Thyroid gland (tissue), 4 donors: ENCODE results near the gene MRPS24. TPM values are rescaled to one million over a fixed set of nuclear protein-coding genes. Genes with fewer than 3 reads are reported as not detected.

Source experiments
- DNase-seq, 2 donors: peaks; one replicate each; pipeline ENCODE4 v3.0.0-alpha.2; 2019
- H3K27ac ChIP-seq, 3 donors: fragments of 200-600 bp; sonication (generic); 1 replicate in 2 of 3; 2 replicates in 1 of 3; pipeline ENCODE4 v1.5.1; 2016 to 2019; ENCODE audit warnings: mild to moderate bottlenecking in 1 of 3, moderate library complexity in 1 of 3
- H3K27me3 ChIP-seq: fragments of 200-600 bp; sonication (generic); one replicate; pipeline ENCODE4 v1.5.1; 2019
- H3K36me3 ChIP-seq, 2 donors: fragments of 200-600 bp; sonication (generic); one replicate each; pipeline ENCODE4 v1.5.1; 2016 to 2019
- H3K4me1 ChIP-seq, 2 donors: fragments of 200-600 bp; sonication (generic); one replicate each; pipeline ENCODE4 v1.5.1; 2017 to 2019
- H3K4me3 ChIP-seq, 3 donors: fragments of 200-600 bp; sonication (generic); replicated peaks in 1 of 3; 1 replicate in 2 of 3; 2 replicates in 1 of 3; pipeline ENCODE4 v1.5.1; 2016; ENCODE audit warnings: mild to moderate bottlenecking in 1 of 3
- H3K9me3 ChIP-seq: fragments of 200-600 bp; sonication (generic); one replicate; pipeline ENCODE4 v1.5.1; 2017
- CTCF ChIP-seq, 6 experiments: fragments of 200-600 bp in 3 of 6; fragments of 450-650 bp in 3 of 6; sonication (generic) in 3 of 6; IDR thresholded peaks; one replicate each; pipeline ENCODE4 v1.5.1; 2016 to 2019; ENCODE audit warnings: antibody characterized with exemption in 6 of 6, mild to moderate bottlenecking in 2 of 6, inconsistent platforms in 1 of 6, moderate library complexity in 1 of 6
- POLR2A ChIP-seq, 2 donors: fragments of 450-650 bp; IDR thresholded peaks; one replicate each; pipeline ENCODE4 v1.6.1; 2017; ENCODE audit warnings: antibody characterized with exemption in 2 of 2, mild to moderate bottlenecking in 2 of 2, moderate library complexity in 1 of 2
- WGBS, 2 donors: methylation state at CpG; one replicate each; pipeline ENCODE4 v1.1.5; 2017; 5-methylcytosine and 5-hydroxymethylcytosine counted together
- intact Hi-C: fragments of 100-400 bp; cut with DNase I; formaldehyde crosslinking; loops from one replicate; pipeline ENCODE4 v1.15.1; 2023
- total RNA-seq, 4 donors: library from RNA; depleted of rRNA; stranded (reverse); fragments of >200 nt; gene quantifications; one replicate each; pipeline ENCODE4 v1.2.3, GENCODE V29; 2016

The MRPS24 gene
- total RNA-seq, 4 donors from 2014 or later = 52.2 to 110 (median 88.7) TPM

- 91 to 94% methylated on average over 4 of the region's 4 CpGs for WGBS, 2 donors
- DNase-seq = no peak
- Histone ChIP-seq H3K27me3 (no peaks in the 10 kb centered on the region), H3K9me3 (no peaks in the 10 kb centered on the region), H3K27ac (no peak overlapping the region), H3K4me1 (no peaks in the 10 kb centered on the region), H3K4me3 (no peak overlapping the region), H3K36me3 (peaks cover 19 to 39% of the 10 kb centered on the region in 2 donors)
- TF ChIP-seq CTCF (IDR thresholded peaks at IDR 0.05) (no peak), POLR2A (IDR thresholded peaks at IDR 0.05) (no peak)
- intact Hi-C loops = no loop called here
These were observed 15.3 kb upstream of the MRPS24 start for GRCh38 chr7:43884617-43885016.

GRCh38 chr7:43884209-43884608, 14.9 kb upstream of the MRPS24 start:
- no peaks in the 10 kb centered on the region for H3K9me3 ChIP-seq
- no peak for DNase-seq
- intact Hi-C loops = no loop called here
- peaks cover 22 to 40% of the 10 kb centered on the region in 2 donors for H3K36me3 ChIP-seq
- H3K27ac ChIP-seq = no peak overlapping the region
- no peaks in the 10 kb centered on the region for H3K27me3 ChIP-seq
- WGBS, 2 donors = 93% methylated on average over 4 of the region's 4 CpGs
- TF ChIP-seq CTCF (IDR thresholded peaks at IDR 0.05) (no peak), POLR2A (IDR thresholded peaks at IDR 0.05) (no peak)
- H3K4me3 ChIP-seq = no peak overlapping the region
- H3K4me1 ChIP-seq = no peaks in the 10 kb centered on the region

GRCh38 chr7:43880596-43880995, 11.3 kb upstream of the MRPS24 start:
- WGBS, 2 donors = 75 to 83% methylated on average over 5 of the region's 5 CpGs
- H3K27ac ChIP-seq = no peak overlapping the region
- no peaks in the 10 kb centered on the region for H3K9me3 ChIP-seq
- no peaks in the 10 kb centered on the region for H3K27me3 ChIP-seq
- H3K4me3 ChIP-seq = no peak overlapping the region
- intact Hi-C loops = no loop called here
- no peaks in the 10 kb centered on the region for H3K4me1 ChIP-seq
- DNase-seq = no peak
- peaks cover 52 to 64% of the 10 kb centered on the region in 2 donors for H3K36me3 ChIP-seq
- TF ChIP-seq POLR2A (IDR thresholded peaks at IDR 0.05) = no peak
- TF ChIP-seq CTCF (IDR thresholded peaks at IDR 0.05) = no peak

GRCh38 chr7:43879477-43879876, 10.2 kb upstream of the MRPS24 start:
- no peak for TF ChIP-seq POLR2A (IDR thresholded peaks at IDR 0.05)
- no peak for TF ChIP-seq CTCF (IDR thresholded peaks at IDR 0.05)
- H3K36me3 ChIP-seq = peaks cover 49 to 63% of the 10 kb centered on the region in 2 donors
- H3K4me3 ChIP-seq = no peak overlapping the region
- H3K4me1 ChIP-seq = no peaks in the 10 kb centered on the region
- no peaks in the 10 kb centered on the region for H3K9me3 ChIP-seq
- H3K27me3 ChIP-seq = no peaks in the 10 kb centered on the region
- no peak overlapping the region for H3K27ac ChIP-seq
- no peak for DNase-seq
- 71 to 86% methylated on average over 2 of the region's 2 CpGs for WGBS, 2 donors
- intact Hi-C loops = no loop called here

- Histone ChIP-seq H3K27ac (no peak overlapping the region), H3K4me3 (no peak overlapping the region), H3K9me3 (no peaks in the 10 kb centered on the region), H3K27me3 (no peaks in the 10 kb centered on the region), H3K4me1 (no peaks in the 10 kb centered on the region), H3K36me3 (peaks cover 49 to 57% of the 10 kb centered on the region in 2 donors)
- DNase-seq = no peak
- WGBS, 2 donors = 84 to 95% methylated on average over 5 of the region's 5 CpGs
- TF ChIP-seq CTCF (IDR thresholded peaks at IDR 0.05) (no peak), POLR2A (IDR thresholded peaks at IDR 0.05) (no peak)
- intact Hi-C loops = no loop called here
These were observed 9.6 kb upstream of the MRPS24 start for GRCh38 chr7:43878867-43879266.
